AG09309 (cell line): Measurements from ENCODE around the gene UBE2QL1.

Experiments
- DNase-seq: peaks from one replicate; pipeline ENCODE4 v3.0.0-alpha.2; 2010; ENCODE audit warnings: low read depth
- H3K4me3 ChIP-seq: 2 replicates; pipeline ENCODE4 v1.5.1; 2011; ENCODE audit warnings: mild to moderate bottlenecking, low read depth, low read length, moderate library complexity; ENCODE audit not compliant: control insufficient read depth
- TF ChIP-seq, protein P1 (sequence below): IDR thresholded peaks from 2 replicates; pipeline ENCODE4 v1.5.1; 2011; ENCODE audit warnings: mild to moderate bottlenecking, low read depth, low read length, inconsistent platforms; ENCODE audit not compliant: insufficient read depth, control insufficient read depth; ENCODE audit errors: missing control alignments

UBE2QL1 gene

GRCh38 chr5:6405591-6405990 lies 43.1 kb upstream of the UBE2QL1 start:
- TF ChIP-seq, protein P1, sequence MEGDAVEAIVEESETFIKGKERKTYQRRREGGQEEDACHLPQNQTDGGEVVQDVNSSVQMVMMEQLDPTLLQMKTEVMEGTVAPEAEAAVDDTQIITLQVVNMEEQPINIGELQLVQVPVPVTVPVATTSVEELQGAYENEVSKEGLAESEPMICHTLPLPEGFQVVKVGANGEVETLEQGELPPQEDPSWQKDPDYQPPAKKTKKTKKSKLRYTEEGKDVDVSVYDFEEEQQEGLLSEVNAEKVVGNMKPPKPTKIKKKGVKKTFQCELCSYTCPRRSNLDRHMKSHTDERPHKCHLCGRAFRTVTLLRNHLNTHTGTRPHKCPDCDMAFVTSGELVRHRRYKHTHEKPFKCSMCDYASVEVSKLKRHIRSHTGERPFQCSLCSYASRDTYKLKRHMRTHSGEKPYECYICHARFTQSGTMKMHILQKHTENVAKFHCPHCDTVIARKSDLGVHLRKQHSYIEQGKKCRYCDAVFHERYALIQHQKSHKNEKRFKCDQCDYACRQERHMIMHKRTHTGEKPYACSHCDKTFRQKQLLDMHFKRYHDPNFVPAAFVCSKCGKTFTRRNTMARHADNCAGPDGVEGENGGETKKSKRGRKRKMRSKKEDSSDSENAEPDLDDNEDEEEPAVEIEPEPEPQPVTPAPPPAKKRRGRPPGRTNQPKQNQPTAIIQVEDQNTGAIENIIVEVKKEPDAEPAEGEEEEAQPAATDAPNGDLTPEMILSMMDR, result no peak
- H3K4me3 ChIP-seq, result no peak overlapping the region
- no peak for DNase-seq

DNA sequence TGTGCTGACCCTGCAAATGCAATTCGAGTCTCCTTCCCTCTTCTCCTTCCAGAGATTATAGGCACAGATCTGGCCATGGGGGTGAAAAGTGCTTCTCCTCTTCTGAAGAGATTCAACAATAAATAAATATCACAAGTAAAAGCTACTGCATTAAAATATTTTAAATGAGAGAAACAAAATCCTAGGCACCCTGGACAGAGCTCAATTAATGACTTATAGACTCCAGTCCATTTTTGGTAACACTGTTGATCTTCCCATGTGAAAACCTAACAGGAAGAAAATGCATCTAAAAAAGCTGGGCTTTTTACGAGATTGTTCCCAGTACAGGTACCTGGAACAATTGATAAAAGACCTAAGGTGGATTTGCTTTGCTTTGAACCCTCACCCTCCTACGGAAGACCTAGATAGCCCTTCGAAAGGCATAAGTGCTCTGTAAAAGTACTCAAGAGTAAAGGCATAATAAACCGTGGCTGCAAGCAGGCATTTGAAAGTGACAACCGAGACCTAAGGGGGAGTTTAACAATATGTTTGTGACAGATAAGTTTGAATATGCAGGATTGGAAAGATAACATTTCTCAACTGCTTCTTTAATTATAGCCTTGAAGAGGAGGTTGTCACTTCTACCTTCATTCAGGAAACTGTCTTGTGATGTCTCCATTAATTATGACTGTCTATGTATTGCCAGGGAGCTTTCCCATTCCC lies 41.0 kb upstream of the UBE2QL1 start:
- TF ChIP-seq, protein P1, result no peak
- H3K4me3 ChIP-seq, result no peak overlapping the region
- no peak for DNase-seq

DNA sequence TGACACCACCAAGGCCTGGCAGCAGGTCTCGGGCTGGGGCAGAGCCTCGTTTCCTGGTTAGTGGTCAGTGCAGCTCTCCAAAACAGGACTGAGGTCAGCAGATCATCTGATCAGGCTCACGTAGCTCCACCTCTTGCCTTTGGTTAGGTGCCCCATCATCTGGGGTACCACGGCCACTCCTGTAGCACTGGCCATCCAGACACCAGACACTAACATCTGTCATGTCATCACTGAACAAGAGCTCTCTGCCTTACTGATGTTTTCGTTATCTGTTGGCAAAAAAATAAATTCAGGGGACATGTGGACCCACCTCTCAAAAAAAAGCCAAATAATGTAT lies 40.4 kb upstream of the UBE2QL1 start:
- no peak overlapping the region for H3K4me3 ChIP-seq
- no peak for DNase-seq
- TF ChIP-seq, protein P1, result no peak

GRCh38 chr5:6408627-6409446 lies 39.8 kb upstream of the UBE2QL1 start:
- DNase-seq, result no peak

DNA sequence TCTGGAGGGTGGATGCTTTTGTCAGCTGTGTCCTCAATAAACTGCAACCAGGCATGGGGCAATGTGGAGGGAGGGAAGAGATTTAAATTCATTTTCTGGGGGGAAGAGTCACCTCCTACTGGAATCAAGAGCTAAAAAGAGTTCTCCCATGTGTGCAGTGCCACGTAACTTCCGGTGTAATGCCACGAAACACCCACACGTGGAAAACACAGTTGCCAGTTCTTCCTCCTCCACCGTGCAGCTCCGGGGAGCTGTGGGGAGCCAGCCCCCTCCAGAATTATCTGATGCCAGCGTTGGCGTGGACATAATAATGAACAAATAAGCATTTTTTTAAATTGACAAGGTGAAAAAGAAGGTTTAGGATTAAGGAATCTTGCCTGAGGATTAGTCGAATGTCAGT lies 38.2 kb upstream of the UBE2QL1 start:
- no peak overlapping the region for H3K4me3 ChIP-seq
- TF ChIP-seq, protein P1, result no peak
- DNase-seq, result no peak

More at GRCh38 chr5:6408627-6409446, 39.8 kb upstream of the UBE2QL1 start:
- TF ChIP-seq, protein P1, result no peak
- no peak overlapping the region for H3K4me3 ChIP-seq

GRCh38 chr5:6411141-6411540 lies 37.5 kb upstream of the UBE2QL1 start:
- DNase-seq, result no peak
- no peak overlapping the region for H3K4me3 ChIP-seq
- TF ChIP-seq, protein P1, result no peak

DNA sequence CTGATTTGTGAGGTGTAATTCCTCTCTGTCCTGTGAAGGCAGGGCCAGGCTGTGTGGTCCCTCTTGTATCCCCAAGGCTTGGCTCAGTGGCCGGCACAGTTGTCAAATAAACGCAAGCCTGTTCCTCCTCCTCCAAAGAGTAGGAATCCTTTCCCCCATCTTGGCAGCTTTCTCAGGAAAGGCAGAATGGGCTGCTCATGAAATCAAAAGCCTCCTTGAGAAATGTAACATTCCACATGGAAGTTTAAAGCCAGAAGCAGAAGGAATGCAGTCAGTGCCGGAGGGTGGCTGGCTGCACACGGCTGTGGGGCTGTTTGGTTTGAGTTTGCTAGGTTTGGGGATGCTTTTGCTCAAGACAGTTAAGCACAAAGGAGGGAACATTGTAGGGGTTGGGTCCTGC lies 35.8 kb upstream of the UBE2QL1 start:
- DNase-seq, result no peak
- TF ChIP-seq, protein P1, result no peak
- no peak overlapping the region for H3K4me3 ChIP-seq
